Left colon (tissue), 2 donors: Measurements from ENCODE around the gene MEIOSIN. TPM values are rescaled to one million over a fixed set of nuclear protein-coding genes. Genes with fewer than 3 reads are reported as not detected.

ENCODE experiments used
- ATAC-seq: fragments of 200-7000 bp; cut with Tn5 transposase; one replicate; pipeline ENCODE4 v1.9.1; 2020; ENCODE audit warnings: mild to moderate bottlenecking, moderate library complexity
- DNase-seq, 2 donors: peaks; one replicate each; pipeline ENCODE4 v3.0.0-alpha.2; 2020
- intact Hi-C, 2 donors: fragments of 100-400 bp; cut with DNase I in 1 of 2; cut with micrococcal nuclease in 1 of 2; formaldehyde crosslinking; loops; one replicate each; pipeline versions ENCODE4 v1.11.2 to v1.14.0; 2022; cut with DNase I, micrococcal nuclease
- total RNA-seq, 2 donors: library from RNA; stranded (reverse); fragmentation: NEBNext Ultra II Directional; extraction: Animal tissue kit (Norgen Biotek cat#: 25700); gene quantifications; one replicate each; pipeline ENCODE4 v1.2.1, GENCODE V29; 2021
- donor health status: DM: no; HTN: no; CAD: no.
- donor health status: DM: yes; HTN: yes; CAD: no.

Gene MEIOSIN
- total RNA-seq, 2 donors from 2014 or later = not detected

- peak; percentile 75 for ATAC-seq
- no peak for DNase-seq
Measured at GRCh38 chr19:45809643-45810159, 76.5 kb downstream of the MEIOSIN start.

GRCh38 chr19:45812297-45812696 lies 79.1 kb downstream of the MEIOSIN start:
- no peak for ATAC-seq
- DNase-seq = no peak
- intact Hi-C loops = no loop called here

More at GRCh38 chr19:45809643-45810159, 76.5 kb downstream of the MEIOSIN start:
- intact Hi-C loops = no loop called here

Other genes starting within 250 kb of the MEIOSIN start
- 1 to 10 TPM; 3.4 to 6.1 TPM for gene RTN2, start 236.4 kb upstream of the MEIOSIN start, total RNA-seq
- gene PPM1N, start 235.0 kb upstream of the MEIOSIN start, total RNA-seq = 1 to 10 TPM in 1 of 2 donors, under 1 TPM in 1; 0.37 to 1.6 TPM
- 100 to 1,000 TPM; 218 to 260 TPM for gene VASP, start 226.0 kb upstream of the MEIOSIN start, total RNA-seq
- 10 to 100 TPM; 12.9 to 14.0 TPM for gene OPA3, start 148.6 kb upstream of the MEIOSIN start, total RNA-seq
- gene GPR4, start 131.2 kb upstream of the MEIOSIN start, total RNA-seq = 1 to 10 TPM in 1 of 2 donors, under 1 TPM in 1; 0.59 to 1.5 TPM
- 100 to 1,000 TPM; 105 TPM for gene EML2, start 94.0 kb upstream of the MEIOSIN start, total RNA-seq
- gene GIPR, start 65.2 kb upstream of the MEIOSIN start, total RNA-seq = 10 to 100 TPM; 21.2 to 22.6 TPM
- 100 to 1,000 TPM; 205 to 223 TPM for gene SNRPD2, start 41.5 kb upstream of the MEIOSIN start, total RNA-seq
- gene QPCTL, start 40.8 kb upstream of the MEIOSIN start, total RNA-seq = 10 to 100 TPM in 1 of 2 donors, 1 to 10 TPM in 1; 10.0 to 10.3 TPM
- gene FBXO46, start 2.5 kb upstream of the MEIOSIN start, total RNA-seq = 10 to 100 TPM; 27.3 to 28.0 TPM
- 10 to 100 TPM in 1 of 2 donors, 1 to 10 TPM in 1; 9.2 to 12.6 TPM for gene SIX5, start 35.8 kb downstream of the MEIOSIN start, total RNA-seq
- 10 to 100 TPM; 28.4 to 38.2 TPM for gene DMPK, start 49.1 kb downstream of the MEIOSIN start, total RNA-seq
- 10 to 100 TPM; 29.7 to 38.7 TPM for gene DMWD, start 59.4 kb downstream of the MEIOSIN start, total RNA-seq
- under 1 TPM; 0.14 to 0.27 TPM for gene RSPH6A, start 81.9 kb downstream of the MEIOSIN start, total RNA-seq
- gene SYMPK, start 129.7 kb downstream of the MEIOSIN start, total RNA-seq = 10 to 100 TPM; 53.8 to 62.7 TPM
- gene FOXA3, start 130.9 kb downstream of the MEIOSIN start, total RNA-seq = 10 to 100 TPM; 31.5 to 53.7 TPM
- 10 to 100 TPM; 22.8 to 25.0 TPM for gene IRF2BP1, start 152.7 kb downstream of the MEIOSIN start, total RNA-seq
- gene MYPOP, start 169.2 kb downstream of the MEIOSIN start, total RNA-seq = 10 to 100 TPM; 10.4 to 11.9 TPM
- not detected for gene NANOS2, start 181.3 kb downstream of the MEIOSIN start, total RNA-seq
- 1 to 10 TPM in 1 of 2 donors, under 1 TPM in 1; 0.79 to 1.2 TPM for gene NOVA2, start 240.4 kb downstream of the MEIOSIN start, total RNA-seq